ENCODE results near the gene MATCAP1. TPM values are rescaled to one million over a fixed set of nuclear protein-coding genes. Genes with fewer than 3 reads are reported as not detected.

Gene MATCAP1
- total RNA-seq, 2 donors from 2014 or later = 11.9 to 31.6 TPM

- Histone ChIP-seq H3K27ac (no peak within 1 kb of the TSS), H3K4me3 (no peak within 1 kb of the TSS)
- intact Hi-C loops (cut with DNase I) = no loop called here
Measured at GRCh38 chr16:67190041-67190440, 6.3 kb upstream of the MATCAP1 start, which contains the start of gene EXOC3L1. EXOC3L1 (minus strand) TSS chr16:67190136; CDS start chr16:67189676, 460 bp downstream.

GRCh38 chr16:67188798-67189197 lies 5.0 kb upstream of the MATCAP1 start:
- intact Hi-C loops (cut with DNase I) = loop anchor here (10.0 kb wide), 1 partner anchor 214 kb away; no protein-coding TSS in a partner anchor
- DNase-seq (no peak), ATAC-seq (no peak)
- no peaks in the 10 kb centered on the region for H3K9me3 ChIP-seq
- no peaks in the 10 kb centered on the region for H3K36me3 ChIP-seq (replicated peaks in 1 of 2; ENCODE audit: insufficient read depth in 1 of 2, low read depth in 2 of 2)
- peaks cover 41% of the 10 kb centered on the region for H3K4me1 ChIP-seq
- no peak for TF ChIP-seq CTCF (IDR thresholded peaks at IDR 0.05)
- no peak for TF ChIP-seq POLR2A (IDR thresholded peaks at IDR 0.05)
- no peak overlapping the region for H3K27ac ChIP-seq
- 80 to 84% methylated on average over 4 to 15 of the region's 15 CpGs for WGBS, 2 donors
- H3K4me3 ChIP-seq = no peak overlapping the region
- H3K27me3 ChIP-seq = no peaks in the 10 kb centered on the region

More at GRCh38 chr16:67190041-67190440, 6.3 kb upstream of the MATCAP1 start, which contains the start of gene EXOC3L1:
- no peak for TF ChIP-seq POLR2A (IDR thresholded peaks at IDR 0.05)
- no peak for TF ChIP-seq CTCF (IDR thresholded peaks at IDR 0.05)
- peaks cover 0 to 3% of the 10 kb centered on the region in 2 donors for H3K36me3 ChIP-seq (replicated peaks in 1 of 2; ENCODE audit: insufficient read depth in 1 of 2, low read depth in 2 of 2)
- no peaks in the 10 kb centered on the region for H3K9me3 ChIP-seq
- DNase-seq = no peak
- ATAC-seq = no peak
- 45 to 57% methylated on average over 6 of the region's 6 CpGs for WGBS, 2 donors
- H3K27me3 ChIP-seq = no peaks in the 10 kb centered on the region
- H3K4me1 ChIP-seq = peaks cover 35% of the 10 kb centered on the region

GRCh38 chr16:67188323-67188722 lies 4.6 kb upstream of the MATCAP1 start:
- ATAC-seq = no peak
- H3K27ac ChIP-seq = no peak overlapping the region
- WGBS, 2 donors = 71 to 72% methylated on average over 3 to 4 of the region's 4 CpGs
- no peak for TF ChIP-seq CTCF (IDR thresholded peaks at IDR 0.05)
- TF ChIP-seq POLR2A (IDR thresholded peaks at IDR 0.05) = no peak
- H3K9me3 ChIP-seq = no peaks in the 10 kb centered on the region
- H3K27me3 ChIP-seq = no peaks in the 10 kb centered on the region
- no peaks in the 10 kb centered on the region for H3K36me3 ChIP-seq (replicated peaks in 1 of 2; ENCODE audit: insufficient read depth in 1 of 2, low read depth in 2 of 2)
- H3K4me1 ChIP-seq = peaks cover 37% of the 10 kb centered on the region
- no peak overlapping the region for H3K4me3 ChIP-seq
- no peak for DNase-seq
- intact Hi-C loops (cut with DNase I) = loop anchor here (10.0 kb wide), 1 partner anchor 214 kb away; no protein-coding TSS in a partner anchor

- Histone ChIP-seq H3K9me3 (no peaks in the 10 kb centered on the region), H3K27me3 (no peaks in the 10 kb centered on the region), H3K4me3 (no peak overlapping the region), H3K27ac (no peak overlapping the region), H3K36me3 (replicated peaks in 1 of 2; ENCODE audit: insufficient read depth in 1 of 2, low read depth in 2 of 2) (no peaks in the 10 kb centered on the region), H3K4me1 (peaks cover 34% of the 10 kb centered on the region)
- intact Hi-C loops (cut with DNase I) = loop anchor here (10.0 kb wide), 1 partner anchor 213 kb away; no protein-coding TSS in a partner anchor
- no peak for TF ChIP-seq POLR2A (IDR thresholded peaks at IDR 0.05)
- no peak for TF ChIP-seq CTCF (IDR thresholded peaks at IDR 0.05)
- ATAC-seq (no peak), DNase-seq (no peak)
- 77 to 79% methylated on average over 6 to 25 of the region's 26 CpGs for WGBS, 2 donors
Measured at GRCh38 chr16:67187175-67187890, 3.6 kb upstream of the MATCAP1 start.

All from body of pancreas (tissue), 4 donors.